ENCODE results near the gene CXCL1. TPM values are rescaled to one million over a fixed set of nuclear protein-coding genes. Genes with fewer than 3 reads are reported as not detected.

The CXCL1 gene
- total RNA-seq (2022; extraction: Qiagen RNA extraction; ENCODE audit: low read depth): 8.3 to 14.5 TPM (median 12.0 TPM) in 5 replicates

DNA sequence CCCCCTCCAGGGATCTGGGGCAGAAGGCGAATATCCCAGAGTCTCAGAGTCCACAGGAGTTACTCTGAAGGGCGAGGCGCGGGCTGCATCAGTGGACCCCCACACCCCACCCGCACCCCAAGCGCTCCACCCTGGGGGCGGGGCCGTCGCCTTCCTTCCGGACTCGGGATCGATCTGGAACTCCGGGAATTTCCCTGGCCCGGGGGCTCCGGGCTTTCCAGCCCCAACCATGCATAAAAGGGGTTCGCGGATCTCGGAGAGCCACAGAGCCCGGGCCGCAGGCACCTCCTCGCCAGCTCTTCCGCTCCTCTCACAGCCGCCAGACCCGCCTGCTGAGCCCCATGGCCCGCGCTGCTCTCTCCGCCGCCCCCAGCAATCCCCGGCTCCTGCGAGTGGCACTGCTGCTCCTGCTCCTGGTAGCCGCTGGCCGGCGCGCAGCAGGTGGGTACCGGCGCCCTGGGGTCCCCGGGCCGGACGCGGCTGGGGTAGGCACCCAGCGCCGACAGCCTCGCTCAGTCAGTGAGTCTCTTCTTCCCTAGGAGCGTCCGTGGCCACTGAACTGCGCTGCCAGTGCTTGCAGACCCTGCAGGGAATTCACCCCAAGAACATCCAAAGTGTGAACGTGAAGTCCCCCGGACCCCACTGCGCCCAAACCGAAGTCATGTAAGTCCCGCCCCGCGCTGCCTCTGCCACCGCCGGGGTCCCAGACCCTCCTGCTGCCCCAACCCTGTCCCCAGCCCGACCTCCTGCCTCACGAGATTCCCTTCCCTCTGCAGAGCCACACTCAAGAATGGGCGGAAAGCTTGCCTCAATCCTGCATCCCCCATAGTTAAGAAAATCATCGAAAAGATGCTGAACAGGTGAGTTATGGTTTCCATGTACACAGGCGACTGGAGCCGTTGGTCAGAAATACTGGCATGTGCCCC lies at the start of gene CXCL1:
CXCL1 (plus strand) TSS at position 264 of the 926 bp plus-strand sequence; CDS start at position 342, 78 bp downstream.

DNA sequence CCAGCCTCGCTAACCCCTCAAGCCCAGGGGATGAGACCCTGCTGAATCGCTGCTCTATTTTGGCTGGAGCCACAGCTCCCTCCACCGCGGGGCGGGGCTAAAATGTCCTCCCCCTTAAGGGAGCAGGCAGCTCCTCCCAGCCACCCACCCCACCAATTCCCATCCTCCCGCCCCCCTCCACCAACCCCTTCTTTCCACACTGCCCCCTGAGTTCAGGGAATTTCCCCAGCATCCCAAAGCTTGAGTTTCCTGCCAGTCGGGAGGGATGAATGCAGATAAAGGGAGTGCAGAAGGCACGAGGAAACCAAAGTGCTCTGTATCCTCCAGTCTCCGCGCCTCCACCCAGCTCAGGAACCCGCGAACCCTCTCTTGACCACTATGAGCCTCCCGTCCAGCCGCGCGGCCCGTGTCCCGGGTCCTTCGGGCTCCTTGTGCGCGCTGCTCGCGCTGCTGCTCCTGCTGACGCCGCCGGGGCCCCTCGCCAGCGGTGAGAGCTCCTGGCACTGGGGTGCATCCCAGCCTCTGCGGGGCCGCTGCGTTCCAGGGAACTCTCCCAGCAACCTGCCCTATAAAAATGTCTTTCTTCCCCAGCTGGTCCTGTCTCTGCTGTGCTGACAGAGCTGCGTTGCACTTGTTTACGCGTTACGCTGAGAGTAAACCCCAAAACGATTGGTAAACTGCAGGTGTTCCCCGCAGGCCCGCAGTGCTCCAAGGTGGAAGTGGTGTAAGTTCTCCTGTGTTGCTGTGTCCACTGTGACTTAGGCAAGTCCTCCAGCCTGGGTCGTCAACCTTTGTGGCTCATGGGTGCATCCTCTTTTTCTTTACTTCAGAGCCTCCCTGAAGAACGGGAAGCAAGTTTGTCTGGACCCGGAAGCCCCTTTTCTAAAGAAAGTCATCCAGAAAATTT lies 32.6 kb upstream of the CXCL1 start, which contains the start of gene CXCL6:
CXCL6 (plus strand) TSS at position 306 of the 907 bp plus-strand sequence; CDS start at position 379, 73 bp downstream.

GRCh38 chr4:73853246-73853704 lies 15.9 kb upstream of the CXCL1 start, which contains the start of gene PF4V1:
PF4V1 (plus strand) TSS chr4:73853296; CDS start chr4:73853363, 67 bp downstream.

Other genes starting within 250 kb of the CXCL1 start
- 0.50 to 1.2 TPM (median 0.80 TPM) in 5 replicates for gene RASSF6, start 249.0 kb upstream of the CXCL1 start, total RNA-seq (2022; extraction: Qiagen RNA extraction; ENCODE audit: low read depth)
- gene CXCL8, start 128.8 kb upstream of the CXCL1 start, total RNA-seq (2022; extraction: Qiagen RNA extraction; ENCODE audit: low read depth): 3.6 to 20.1 TPM (median 9.4 TPM) in 5 replicates
- not detected in 5 replicates for gene CXCL6, start 32.7 kb upstream of the CXCL1 start, total RNA-seq (2022; extraction: Qiagen RNA extraction; ENCODE audit: low read depth)
- gene PF4V1, start 16.1 kb upstream of the CXCL1 start, total RNA-seq (2022; extraction: Qiagen RNA extraction; ENCODE audit: low read depth): not detected in 5 replicates
- gene PF4, start 112.6 kb downstream of the CXCL1 start, total RNA-seq (2022; extraction: Qiagen RNA extraction; ENCODE audit: low read depth): 0.74 to 1.3 TPM (median 1.0 TPM) in 4 of 5 replicates, not detected in the other
- gene PPBP, start 118.8 kb downstream of the CXCL1 start, total RNA-seq (2022; extraction: Qiagen RNA extraction; ENCODE audit: low read depth): not detected in 5 replicates
- gene CXCL5, start 129.3 kb downstream of the CXCL1 start, total RNA-seq (2022; extraction: Qiagen RNA extraction; ENCODE audit: low read depth): 24.7 to 56.4 TPM (median 37.1 TPM) in 5 replicates
- 4.4 to 8.3 TPM (median 4.5 TPM) in 5 replicates for gene CXCL3, start 169.3 kb downstream of the CXCL1 start, total RNA-seq (2022; extraction: Qiagen RNA extraction; ENCODE audit: low read depth)
- gene CXCL2, start 229.8 kb downstream of the CXCL1 start, total RNA-seq (2022; extraction: Qiagen RNA extraction; ENCODE audit: low read depth): 11.4 to 16.1 TPM (median 15.4 TPM) in 5 replicates

Data from A549 treated with ZK216348 at 1 μM for 4 hours (cell line).